ENCODE data around the gene HSPA1B.
"Not testable (repeated sequence)": the region's sequence is repeated elsewhere in the genome, so short reads cannot be mapped to it uniquely, and the experiment has no call there.

HSPA1B gene

DNA sequence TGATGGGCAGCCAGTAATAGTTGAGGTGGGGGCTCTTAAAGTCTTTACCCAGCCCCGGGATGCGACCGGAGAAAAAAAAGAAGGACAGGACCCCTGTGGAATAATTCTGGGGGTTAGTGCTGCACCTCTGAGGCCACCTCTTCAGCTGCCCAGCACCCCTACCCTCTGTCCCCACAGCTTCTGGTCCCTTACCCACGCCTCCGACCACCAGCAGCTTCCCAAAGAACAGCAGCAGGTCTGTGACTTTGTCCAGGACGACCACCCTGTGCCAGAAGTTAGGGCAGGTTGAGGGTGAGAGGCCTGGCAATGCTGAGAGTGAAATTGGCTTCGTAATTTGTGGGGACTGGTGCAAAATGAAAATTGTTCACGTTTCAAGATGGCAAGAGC, 37.3 kb downstream of the HSPA1B start:
- Histone ChIP-seq H3K9me3 (no peaks in the 10 kb centered on the region), H3K4me1 (peaks cover 7% of the 10 kb centered on the region; the same call in 1 of the 2 replicates), H3K36me3 (replicated peaks) (peaks cover 4% of the 10 kb centered on the region; the same call in 1 of the 2 replicates), H3K4me3 (no peak overlapping the region), H3K27me3 (ENCODE audit: low read depth) (no peaks in the 10 kb centered on the region)
- in situ Hi-C loops (cut with MboI; ENCODE audit: low sequenced_read_pairs), result no loop called here
- DNase-seq (ENCODE audit: low spot score in 2 of 2), result no peak

DNA sequence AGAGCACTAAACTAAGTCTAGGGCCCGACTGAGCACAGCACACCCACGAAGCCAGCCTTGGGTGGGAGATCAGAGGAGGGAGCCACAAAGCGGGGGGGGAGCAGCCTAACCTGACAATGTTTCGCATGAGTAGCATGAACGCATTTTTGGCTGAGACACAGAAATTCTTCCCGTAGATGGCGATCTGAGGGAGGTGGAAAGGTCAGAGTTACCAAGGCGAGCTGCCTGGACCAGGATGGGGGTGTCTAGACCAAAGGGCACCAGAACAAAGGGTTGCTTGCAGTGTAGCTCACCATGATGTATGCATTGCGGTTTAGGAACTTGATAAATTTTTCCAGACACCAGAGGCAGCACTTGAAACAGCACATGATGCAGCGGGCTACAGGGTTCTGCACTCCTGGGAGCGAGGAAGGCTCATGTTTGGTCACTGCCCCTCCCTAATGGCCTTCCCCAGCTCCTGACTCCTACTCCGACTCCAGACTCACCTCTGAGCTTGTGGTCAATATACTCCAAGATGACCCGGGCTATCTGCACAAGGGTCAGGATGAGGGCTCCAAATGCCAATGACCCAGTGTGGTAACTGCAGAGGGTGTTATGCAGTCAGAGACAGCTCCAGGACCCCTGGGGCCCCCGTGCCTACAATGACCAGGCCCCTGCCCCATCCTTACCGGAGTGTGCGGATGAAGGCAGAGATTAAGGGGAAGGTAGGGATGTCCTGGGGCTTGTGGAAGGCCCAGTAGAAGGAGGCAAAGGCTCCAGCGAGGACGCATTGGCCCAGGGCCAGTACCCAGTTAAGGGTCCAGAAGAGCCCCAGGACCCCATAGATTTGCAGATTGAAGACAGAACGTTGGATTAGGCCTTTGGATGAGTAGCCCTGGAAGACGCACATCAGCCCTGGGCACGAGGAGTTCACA, 37.9 kb downstream of the HSPA1B start:
- Histone ChIP-seq H3K4me1 (peaks cover 7% of the 10 kb centered on the region; the same call in 1 of the 2 replicates), H3K36me3 (replicated peaks) (no peaks in the 10 kb centered on the region), H3K27me3 (ENCODE audit: low read depth) (no peaks in the 10 kb centered on the region), H3K9me3 (no peaks in the 10 kb centered on the region), H3K4me3 (no peak overlapping the region)
- in situ Hi-C loops (cut with MboI; ENCODE audit: low sequenced_read_pairs), result no loop called here
- DNase-seq (ENCODE audit: low spot score in 2 of 2), result no peak

DNA sequence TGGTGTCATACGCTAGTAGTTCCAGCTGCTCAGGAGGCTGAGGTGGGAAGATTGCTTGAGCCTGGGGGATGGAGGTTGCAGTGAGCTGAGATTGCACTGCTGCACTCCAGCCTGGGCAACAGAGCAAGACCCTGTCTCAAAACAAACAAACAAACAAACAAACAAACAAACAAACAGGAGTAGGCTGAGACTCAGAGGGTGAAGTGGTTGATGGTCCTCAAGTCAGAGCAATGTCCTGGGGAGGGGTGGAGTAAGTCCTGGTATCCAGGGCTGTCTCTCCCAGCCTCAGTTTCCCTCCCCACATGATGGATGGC, 41.1 kb downstream of the HSPA1B start:
- H3K27me3 ChIP-seq (ENCODE audit: low read depth); H3K9me3 ChIP-seq; in situ Hi-C loops (cut with MboI; ENCODE audit: low sequenced_read_pairs); DNase-seq (ENCODE audit: low spot score in 2 of 2); H3K4me1 ChIP-seq; H3K36me3 ChIP-seq (replicated peaks); H3K4me3 ChIP-seq: not testable (repeated sequence)

DNA sequence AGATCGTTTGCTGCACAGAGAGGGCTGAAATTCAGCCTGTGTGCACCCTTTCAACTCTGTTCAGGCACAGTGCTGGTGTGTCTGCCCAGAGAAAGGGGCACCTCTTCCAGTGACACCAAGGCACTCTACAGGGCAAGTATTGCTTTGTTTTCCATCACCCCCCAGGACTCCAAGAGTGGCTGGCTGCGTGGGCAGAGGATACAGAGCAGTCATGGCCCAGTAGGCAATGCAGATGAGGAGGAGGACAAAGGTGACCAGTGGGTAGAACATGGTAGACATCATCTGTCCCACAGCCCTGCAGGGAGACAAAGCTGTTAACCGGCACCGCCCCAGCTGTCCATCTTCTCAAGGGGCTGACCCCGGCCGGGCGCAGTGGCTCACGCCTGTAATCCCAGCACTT, 41.8 kb downstream of the HSPA1B start:
- in situ Hi-C loops (cut with MboI; ENCODE audit: low sequenced_read_pairs), result no loop called here
- no peaks in the 10 kb centered on the region for H3K9me3 ChIP-seq

DNA sequence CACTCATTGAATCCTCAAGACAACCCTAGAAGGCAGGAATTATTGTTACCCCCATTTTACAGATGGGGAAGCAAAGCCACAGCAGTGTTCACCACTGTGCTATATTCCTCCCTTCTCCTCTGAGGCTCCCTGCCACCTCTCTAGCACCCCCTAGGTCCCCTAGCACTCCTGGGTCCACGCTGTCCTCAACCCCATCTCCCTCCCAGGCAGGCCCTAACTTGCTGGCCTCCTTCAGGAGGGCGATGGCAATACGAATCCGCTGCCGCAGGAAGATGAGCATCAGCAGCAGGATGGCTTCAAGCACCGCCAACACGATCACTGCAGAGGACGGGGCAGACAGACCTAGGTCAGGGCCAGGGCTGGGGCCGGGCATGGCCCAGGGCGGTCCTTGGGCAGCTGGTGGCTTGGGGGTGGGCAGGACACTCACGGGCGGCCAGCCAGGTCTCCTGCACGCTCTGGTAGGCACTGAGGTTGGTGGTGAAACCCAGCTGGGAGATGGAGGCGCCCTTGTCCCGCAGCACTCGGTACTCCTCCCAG, 42.9 kb downstream of the HSPA1B start:
- Histone ChIP-seq H3K4me1 (no peaks in the 10 kb centered on the region), H3K9me3 (no peaks in the 10 kb centered on the region), H3K36me3 (replicated peaks) (no peaks in the 10 kb centered on the region), H3K4me3 (no peak overlapping the region), H3K27me3 (ENCODE audit: low read depth) (no peaks in the 10 kb centered on the region)
- in situ Hi-C loops (cut with MboI; ENCODE audit: low sequenced_read_pairs), result no loop called here
- DNase-seq (ENCODE audit: low spot score in 2 of 2), result no peak

More for the DNA sequence above, 41.8 kb downstream of the HSPA1B start:
- Histone ChIP-seq H3K36me3 (replicated peaks) (no peaks in the 10 kb centered on the region), H3K4me3 (no peak overlapping the region), H3K27me3 (ENCODE audit: low read depth) (no peaks in the 10 kb centered on the region), H3K4me1 (peaks cover under 1% of the 10 kb centered on the region; the same call in 1 of the 2 replicates)
- DNase-seq (ENCODE audit: low spot score in 2 of 2), result no peak

DNA sequence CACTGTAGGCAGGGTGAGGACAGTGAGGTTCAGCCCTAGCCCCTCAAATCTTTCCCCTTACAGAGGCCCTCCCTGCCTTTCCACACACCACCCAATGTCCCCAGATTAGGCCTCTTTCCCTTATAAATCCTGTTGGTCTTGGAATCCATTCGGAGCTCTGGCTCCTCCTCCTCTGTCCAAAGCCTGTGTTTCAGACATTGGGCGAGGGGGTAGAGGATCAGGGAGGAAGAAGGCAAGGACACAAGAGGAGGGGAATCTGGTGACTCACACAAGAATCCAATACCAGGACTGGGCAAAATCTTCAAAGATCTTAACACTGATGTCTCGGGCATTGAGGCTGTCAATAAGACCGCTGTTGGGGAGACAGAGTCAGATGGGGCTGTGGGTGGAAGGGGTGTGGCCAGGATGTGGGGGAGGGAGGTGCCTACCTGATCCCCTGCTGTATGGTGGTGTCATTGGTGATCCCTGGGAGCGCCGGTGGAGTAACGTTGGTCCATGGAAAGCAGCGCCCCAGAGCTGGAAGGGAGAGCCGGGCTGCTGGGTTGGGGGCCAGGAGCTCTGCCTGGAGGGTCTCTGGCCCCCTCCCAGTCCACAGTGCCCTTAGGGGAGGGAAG, 43.6 kb downstream of the HSPA1B start:
- Histone ChIP-seq H3K36me3 (replicated peaks) (no peaks in the 10 kb centered on the region), H3K27me3 (ENCODE audit: low read depth) (no peaks in the 10 kb centered on the region), H3K4me1 (no peaks in the 10 kb centered on the region), H3K4me3 (no peak overlapping the region), H3K9me3 (no peaks in the 10 kb centered on the region)
- no peak for DNase-seq (ENCODE audit: low spot score in 2 of 2)
- in situ Hi-C loops (cut with MboI; ENCODE audit: low sequenced_read_pairs), result no loop called here

DNA sequence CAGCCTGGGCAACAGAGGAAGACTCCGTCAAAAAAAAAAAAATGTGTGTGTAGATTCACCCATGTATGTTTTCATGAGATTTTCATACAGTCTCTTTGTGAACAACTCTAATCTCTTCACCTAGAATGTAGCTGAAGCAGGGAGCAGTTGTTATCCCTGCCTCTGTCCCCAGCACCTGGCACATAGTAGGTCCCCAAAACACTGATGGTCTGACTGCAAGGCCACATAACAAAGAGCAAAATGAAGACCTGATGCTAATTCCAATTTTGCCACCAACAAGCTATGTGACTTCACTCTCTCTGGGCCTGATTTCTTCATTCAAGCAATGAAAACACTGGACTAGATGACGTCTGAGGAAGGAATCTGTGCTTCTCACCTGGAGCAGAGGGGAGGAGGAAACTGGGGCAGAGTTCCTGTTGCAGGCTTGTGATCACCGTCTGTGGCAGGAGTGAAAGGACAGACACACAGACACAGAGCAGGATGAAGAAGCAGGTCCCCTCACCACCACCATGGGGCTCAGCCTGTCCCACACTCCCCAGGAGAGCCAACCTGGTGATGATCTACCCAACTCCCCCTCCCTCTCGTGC, 46.6 kb downstream of the HSPA1B start:
- Histone ChIP-seq H3K4me3 (no peak overlapping the region), H3K9me3 (no peaks in the 10 kb centered on the region), H3K4me1 (no peaks in the 10 kb centered on the region), H3K36me3 (replicated peaks) (no peaks in the 10 kb centered on the region), H3K27me3 (ENCODE audit: low read depth) (no peaks in the 10 kb centered on the region)
- no peak for DNase-seq (ENCODE audit: low spot score in 2 of 2)
- in situ Hi-C loops (cut with MboI; ENCODE audit: low sequenced_read_pairs), result no loop called here

DNA sequence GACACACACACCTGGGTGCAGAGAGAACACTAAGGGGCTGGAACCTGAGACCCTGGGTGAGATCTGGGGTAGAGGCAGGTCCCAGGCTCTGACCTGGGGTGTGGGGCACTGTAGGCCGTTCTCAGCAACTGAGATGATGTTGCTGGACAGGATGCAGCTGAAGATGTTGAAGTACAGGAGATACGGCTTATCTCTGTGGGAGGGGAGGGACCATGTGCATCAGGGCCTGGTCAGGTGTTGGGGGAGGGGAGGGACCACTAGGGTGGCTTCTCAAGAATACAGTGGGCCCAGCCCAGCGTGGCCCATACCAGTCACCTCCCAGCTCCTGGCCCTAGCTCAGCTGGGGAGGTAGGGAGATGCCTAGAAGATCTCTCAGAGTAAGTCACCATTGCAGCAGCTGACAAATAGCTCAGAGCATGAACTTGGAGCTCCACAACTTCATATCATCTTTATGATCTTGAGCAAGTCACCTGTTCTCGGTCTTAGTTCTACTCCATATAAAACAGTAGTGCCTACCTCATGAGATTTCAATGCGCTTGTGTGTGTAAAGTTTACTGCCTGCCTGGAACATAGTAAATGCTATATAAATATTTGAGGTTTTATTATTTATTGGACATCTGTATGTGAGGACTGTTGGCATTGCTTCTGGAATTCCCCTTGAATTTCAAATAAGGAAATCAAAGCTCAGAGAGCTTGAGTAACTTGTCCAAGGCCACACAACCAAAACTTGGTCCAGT, 47.5 kb downstream of the HSPA1B start:
- in situ Hi-C loops (cut with MboI; ENCODE audit: low sequenced_read_pairs), result no loop called here

DNA sequence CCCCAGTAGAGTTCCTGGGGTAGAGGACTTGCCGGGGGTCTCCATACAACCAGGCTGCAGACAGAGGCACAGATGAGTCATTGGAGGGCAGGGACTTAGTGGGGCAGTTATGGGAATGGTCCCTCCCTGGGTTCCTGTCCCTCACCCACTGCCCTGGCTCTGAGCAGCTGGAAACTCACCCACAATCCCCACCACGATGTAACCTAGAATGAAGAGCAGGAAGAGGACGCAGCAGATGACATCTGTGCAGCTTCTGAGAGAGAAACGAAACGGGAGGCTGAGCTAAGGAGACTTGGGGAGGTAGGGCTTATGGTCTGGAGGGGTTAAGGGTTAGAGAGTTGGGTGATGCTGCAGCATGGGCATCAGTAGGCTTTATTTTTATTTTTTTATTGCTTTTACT, 48.3 kb downstream of the HSPA1B start:
- in situ Hi-C loops (cut with MboI; ENCODE audit: low sequenced_read_pairs), result no loop called here
- Histone ChIP-seq H3K4me3 (no peak overlapping the region), H3K27me3 (ENCODE audit: low read depth) (no peaks in the 10 kb centered on the region), H3K36me3 (replicated peaks) (peaks cover 12% of the 10 kb centered on the region), H3K9me3 (no peaks in the 10 kb centered on the region), H3K4me1 (no peaks in the 10 kb centered on the region)
- DNase-seq (ENCODE audit: low spot score in 2 of 2), result no peak

More for the DNA sequence above, 47.5 kb downstream of the HSPA1B start:
- no peak overlapping the region for H3K4me3 ChIP-seq
- H3K9me3 ChIP-seq, result no peaks in the 10 kb centered on the region
- H3K4me1 ChIP-seq, result no peaks in the 10 kb centered on the region
- H3K27me3 ChIP-seq (ENCODE audit: low read depth), result no peaks in the 10 kb centered on the region
- H3K36me3 ChIP-seq (replicated peaks), result peaks cover 4% of the 10 kb centered on the region
- no peak for DNase-seq (ENCODE audit: low spot score in 2 of 2)

DNA sequence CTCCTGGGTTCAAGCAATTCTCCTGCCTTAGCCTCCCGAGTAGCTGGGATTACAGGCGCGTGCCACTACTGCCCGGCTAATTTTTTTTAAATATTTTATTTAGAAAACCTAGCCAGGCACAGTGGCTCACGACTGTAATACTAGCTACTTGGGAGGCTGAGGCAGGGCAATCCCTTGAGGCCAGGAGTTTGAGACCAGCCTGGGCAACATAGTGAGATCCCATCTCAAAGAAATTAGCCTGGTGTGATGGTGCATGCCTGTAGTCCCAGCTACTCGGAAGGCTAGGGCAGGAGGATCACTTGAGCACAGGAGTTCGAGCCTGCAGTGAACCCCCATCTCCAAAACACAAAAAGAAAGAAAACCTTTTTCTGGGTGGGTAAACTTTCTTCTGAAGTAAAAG, 48.8 kb downstream of the HSPA1B start:
- Histone ChIP-seq H3K9me3 (no peaks in the 10 kb centered on the region), H3K4me3 (no peak overlapping the region)

DNA sequence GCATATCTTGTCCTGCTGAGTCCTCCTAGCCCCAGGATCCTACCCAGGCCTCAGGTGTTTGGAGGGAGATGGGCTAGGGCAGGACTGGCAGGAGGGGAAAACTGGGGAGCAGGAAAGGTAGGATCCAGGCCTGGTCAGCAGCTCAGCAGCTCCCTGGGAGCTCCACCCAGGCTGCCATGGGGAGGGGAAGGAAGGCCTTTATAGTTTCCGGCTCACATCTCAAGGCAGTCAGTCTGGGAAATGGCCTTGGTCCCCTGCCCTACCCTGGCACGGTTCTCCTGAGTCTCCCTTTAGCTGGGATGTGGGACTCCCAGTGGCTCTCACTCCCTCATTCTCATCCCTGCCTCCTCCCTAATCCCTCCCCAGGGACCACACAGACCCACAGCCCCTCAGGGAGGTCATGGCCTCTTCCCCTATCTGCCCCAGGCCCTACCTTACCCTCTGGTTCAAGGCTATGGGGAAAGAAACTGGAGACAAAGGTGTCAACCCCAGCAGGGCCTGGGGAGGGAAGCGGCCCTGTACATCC, 49.6 kb downstream of the HSPA1B start:
- in situ Hi-C loops (cut with MboI; ENCODE audit: low sequenced_read_pairs), result no loop called here
- Histone ChIP-seq H3K36me3 (replicated peaks) (peaks cover 23% of the 10 kb centered on the region), H3K9me3 (no peaks in the 10 kb centered on the region), H3K4me3 (no peak overlapping the region), H3K27me3 (ENCODE audit: low read depth) (no peaks in the 10 kb centered on the region), H3K4me1 (no peaks in the 10 kb centered on the region)
- no peak for DNase-seq (ENCODE audit: low spot score in 2 of 2)

More for the DNA sequence above, 48.8 kb downstream of the HSPA1B start:
- in situ Hi-C loops (cut with MboI; ENCODE audit: low sequenced_read_pairs), result no loop called here
- no peaks in the 10 kb centered on the region for H3K27me3 ChIP-seq (ENCODE audit: low read depth)
- no peak for DNase-seq (ENCODE audit: low spot score in 2 of 2)
- peaks cover 17% of the 10 kb centered on the region for H3K36me3 ChIP-seq (replicated peaks)
- H3K4me1 ChIP-seq, result no peaks in the 10 kb centered on the region

DNA sequence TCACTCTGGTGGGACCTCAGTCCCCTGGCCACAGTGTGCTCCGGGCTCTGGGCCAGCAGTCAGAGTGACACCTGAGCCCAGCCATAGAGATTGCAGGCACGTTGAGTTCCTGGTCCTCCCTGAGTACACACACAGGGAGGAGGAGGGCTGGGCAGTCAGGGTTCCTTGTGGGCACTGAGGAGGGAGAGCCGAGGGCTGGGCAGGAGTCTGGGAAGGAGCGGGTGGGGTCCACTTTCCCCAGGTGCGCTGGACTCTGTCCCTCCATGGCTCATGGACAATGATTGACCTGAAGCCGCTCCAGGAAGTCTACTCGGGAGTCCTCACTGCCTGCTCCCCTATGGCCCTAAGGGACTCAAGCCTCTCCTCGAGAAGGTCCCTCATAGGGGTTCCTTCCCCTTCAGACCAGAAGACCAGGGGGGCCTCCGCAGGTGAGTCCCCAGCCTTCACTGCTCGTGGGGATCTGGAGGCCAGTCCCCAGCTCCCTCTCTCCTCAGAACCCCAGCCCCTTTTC, 50.2 kb downstream of the HSPA1B start:
- no peaks in the 10 kb centered on the region for H3K27me3 ChIP-seq (ENCODE audit: low read depth)
- H3K9me3 ChIP-seq, result no peaks in the 10 kb centered on the region
- H3K4me1 ChIP-seq, result no peaks in the 10 kb centered on the region
- in situ Hi-C loops (cut with MboI; ENCODE audit: low sequenced_read_pairs), result no loop called here
- no peak for DNase-seq (ENCODE audit: low spot score in 2 of 2)
- H3K4me3 ChIP-seq, result no peak overlapping the region
- peaks cover 28% of the 10 kb centered on the region for H3K36me3 ChIP-seq (replicated peaks)

DNA sequence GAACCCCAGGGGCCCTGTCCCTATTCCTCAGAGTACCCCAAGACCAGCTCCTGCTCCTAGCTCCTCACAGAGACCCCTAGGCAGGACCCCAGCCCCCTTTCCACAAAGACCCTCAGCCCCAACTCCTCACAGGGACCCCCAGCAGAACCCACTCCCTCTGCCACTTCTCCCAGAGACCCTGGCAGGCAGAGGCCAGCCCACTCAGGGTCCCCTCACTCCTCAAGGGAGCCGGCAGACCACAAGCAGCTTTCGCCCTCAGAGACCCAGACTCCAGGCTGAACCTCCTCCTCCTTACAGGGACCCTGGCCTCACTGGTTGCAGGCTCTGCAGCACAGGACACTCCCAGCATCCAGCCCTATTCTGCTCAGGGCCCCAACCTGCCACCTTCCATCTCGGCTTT, 50.7 kb downstream of the HSPA1B start:
- in situ Hi-C loops (cut with MboI; ENCODE audit: low sequenced_read_pairs), result no loop called here
- H3K4me1 ChIP-seq, result no peaks in the 10 kb centered on the region
- H3K27me3 ChIP-seq (ENCODE audit: low read depth), result no peaks in the 10 kb centered on the region
- no peaks in the 10 kb centered on the region for H3K9me3 ChIP-seq
- peaks cover 33% of the 10 kb centered on the region for H3K36me3 ChIP-seq (replicated peaks)
- no peak for DNase-seq (ENCODE audit: low spot score in 2 of 2)
- H3K4me3 ChIP-seq, result no peak overlapping the region
